Activated naive CD4-positive, alpha-beta T cell treated with anti-CD3 and anti-CD28 coated beads, Interleukin-2, amount 10 ng/mL, durations not matched to agents 7 days and 5 days (primary cell): ENCODE results near the gene DIS3L2.

Experiments used
- CTCF ChIA-PET: fragments of 350-600 bp; sonication (Branson Sonifier 250); formaldehyde crosslinking; loops from one replicate; lab custom pipeline; 2021; ENCODE audit warnings: antibody characterized with exemption; lab: Charles Lee
- DNase-seq: peaks from one replicate; pipeline ENCODE4 v3.0.0-alpha.2; 2020
- H3K27ac Mint-ChIP-seq: one replicate; pipeline ENCODE4 v1.8.0; 2021; ENCODE audit warnings: mild to moderate bottlenecking, moderate library complexity, mixed read lengths
- H3K27me3 Mint-ChIP-seq: one replicate; pipeline ENCODE4 v1.8.0; 2021; ENCODE audit warnings: mild to moderate bottlenecking, mixed read lengths
- H3K36me3 Mint-ChIP-seq: one replicate; pipeline ENCODE4 v1.8.0; 2021; ENCODE audit warnings: mixed read lengths
- H3K4me1 Mint-ChIP-seq: one replicate; pipeline ENCODE4 v1.8.0; 2021; ENCODE audit warnings: mixed read lengths
- H3K4me3 Mint-ChIP-seq: one replicate; pipeline ENCODE4 v1.8.0; 2021; ENCODE audit warnings: mild to moderate bottlenecking, moderate library complexity, mixed read lengths
- H3K9me3 Mint-ChIP-seq: one replicate; pipeline ENCODE4 v1.8.0; 2021; ENCODE audit warnings: mixed read lengths

DIS3L2 gene

GRCh38 chr2:232058063-232058877 lies 96.8 kb downstream of the DIS3L2 start:
- Mint-ChIP-seq H3K27me3 (no peaks in the 10 kb centered on the region), H3K4me1 (peaks cover 4% of the 10 kb centered on the region), H3K9me3 (no peaks in the 10 kb centered on the region), H3K4me3 (no peak overlapping the region), H3K36me3 (no peaks in the 10 kb centered on the region), H3K27ac (no peak overlapping the region)
- DNase-seq: no peak
- CTCF ChIA-PET: interaction anchor here (1.9 kb wide), 1 partner anchor 152 kb away, joined by 4 read pairs; no protein-coding TSS in a partner anchor

DNA sequence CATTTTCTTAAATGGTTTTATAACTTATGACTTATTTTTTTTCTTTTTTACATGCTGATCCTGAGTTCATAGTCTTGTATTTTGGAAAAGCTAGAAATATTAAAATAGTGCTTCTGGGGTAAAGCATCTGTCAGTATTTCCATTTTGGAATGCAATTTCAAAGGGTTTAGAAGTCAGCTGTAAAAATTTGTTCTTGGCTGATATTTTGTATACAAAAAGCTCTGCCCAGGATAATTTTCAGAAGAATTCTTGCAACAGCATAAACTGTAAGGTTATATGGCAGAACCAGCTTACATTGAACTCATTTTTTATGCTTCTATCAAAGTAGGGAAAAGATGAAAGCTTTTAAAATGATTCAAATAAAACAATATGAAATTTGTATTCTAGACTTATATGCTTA lies 97.4 kb downstream of the DIS3L2 start:
- Mint-ChIP-seq H3K27ac (no peak overlapping the region), H3K36me3 (no peaks in the 10 kb centered on the region), H3K9me3 (no peaks in the 10 kb centered on the region), H3K4me1 (peaks cover 4% of the 10 kb centered on the region), H3K27me3 (no peaks in the 10 kb centered on the region), H3K4me3 (no peak overlapping the region)
- DNase-seq: no peak
- CTCF ChIA-PET: interaction anchor here (1.9 kb wide), 1 partner anchor 152 kb away, joined by 4 read pairs; no protein-coding TSS in a partner anchor

- Mint-ChIP-seq H3K4me3 (no peak overlapping the region), H3K9me3 (no peaks in the 10 kb centered on the region), H3K27ac (no peak overlapping the region), H3K4me1 (peaks cover 4% of the 10 kb centered on the region), H3K27me3 (no peaks in the 10 kb centered on the region), H3K36me3 (no peaks in the 10 kb centered on the region)
- no peak for DNase-seq
- CTCF ChIA-PET: no interaction called here
Observed at GRCh38 chr2:232061265-232061664, 99.8 kb downstream of the DIS3L2 start.

GRCh38 chr2:232073026-232073425 lies 111.5 kb downstream of the DIS3L2 start:
- Mint-ChIP-seq H3K36me3 (no peaks in the 10 kb centered on the region), H3K9me3 (no peaks in the 10 kb centered on the region), H3K4me3 (no peak overlapping the region), H3K27ac (no peak overlapping the region), H3K27me3 (no peaks in the 10 kb centered on the region), H3K4me1 (peaks cover 14% of the 10 kb centered on the region)
- CTCF ChIA-PET: no interaction called here
- DNase-seq: no peak

- Mint-ChIP-seq H3K9me3 (no peaks in the 10 kb centered on the region), H3K36me3 (no peaks in the 10 kb centered on the region), H3K4me3 (no peak overlapping the region), H3K27me3 (no peaks in the 10 kb centered on the region), H3K27ac (no peak overlapping the region), H3K4me1 (peaks cover 14% of the 10 kb centered on the region)
- CTCF ChIA-PET: no interaction called here
- DNase-seq: no peak
Observed at GRCh38 chr2:232073699-232074098, 112.2 kb downstream of the DIS3L2 start.

DNA sequence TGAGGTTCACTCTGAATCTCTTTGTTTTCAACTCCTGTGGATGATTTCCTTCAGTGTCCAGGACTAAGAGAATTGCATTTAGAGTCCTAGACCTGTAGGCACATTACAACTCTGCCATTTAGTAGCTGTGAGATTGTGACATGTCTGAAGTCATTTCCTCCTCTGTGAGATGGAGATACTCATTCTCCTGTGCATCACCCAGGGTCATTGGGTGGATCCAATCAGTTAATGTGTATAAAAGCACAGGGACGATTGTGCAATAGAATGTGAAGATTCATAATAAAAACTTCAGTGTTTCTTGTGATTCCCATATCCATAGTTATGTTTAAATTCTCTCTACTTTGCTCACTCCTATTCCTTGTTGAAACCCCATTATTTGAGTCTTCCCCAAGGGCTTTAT lies 113.6 kb downstream of the DIS3L2 start:
- Mint-ChIP-seq H3K27ac (no peak overlapping the region), H3K27me3 (no peaks in the 10 kb centered on the region), H3K4me3 (no peak overlapping the region), H3K36me3 (peaks cover 2% of the 10 kb centered on the region), H3K9me3 (peaks cover 4% of the 10 kb centered on the region), H3K4me1 (peaks cover 14% of the 10 kb centered on the region)
- DNase-seq: no peak
- CTCF ChIA-PET: no interaction called here

GRCh38 chr2:232075859-232076258 lies 114.3 kb downstream of the DIS3L2 start:
- H3K4me1 Mint-ChIP-seq: peaks cover 14% of the 10 kb centered on the region
- no peak overlapping the region for H3K4me3 Mint-ChIP-seq
- CTCF ChIA-PET: no interaction called here
- no peak for DNase-seq
- H3K9me3 Mint-ChIP-seq: peaks cover 5% of the 10 kb centered on the region
- no peak overlapping the region for H3K27ac Mint-ChIP-seq
- H3K36me3 Mint-ChIP-seq: peaks cover 3% of the 10 kb centered on the region
- H3K27me3 Mint-ChIP-seq: no peaks in the 10 kb centered on the region

DNA sequence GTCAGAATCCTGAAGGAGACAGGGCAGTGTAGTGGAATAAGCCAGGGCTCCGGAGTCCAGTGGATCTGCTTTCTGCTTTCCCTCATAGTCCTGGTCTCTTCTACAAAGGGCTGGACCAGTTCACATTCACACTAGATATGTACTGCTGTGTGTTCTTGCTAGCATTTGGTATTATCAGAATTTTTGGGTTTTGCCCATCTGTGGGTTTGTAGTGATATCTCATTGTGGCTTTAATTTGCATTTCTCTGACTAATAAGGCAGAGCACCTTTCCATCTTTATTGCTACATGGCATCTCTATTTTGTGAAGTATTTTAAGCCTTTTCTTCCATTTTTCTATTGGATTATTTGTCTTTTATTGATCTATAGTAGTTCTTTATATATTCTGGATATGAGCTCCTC lies 114.8 kb downstream of the DIS3L2 start:
- peaks cover 3% of the 10 kb centered on the region for H3K36me3 Mint-ChIP-seq
- no peak for DNase-seq
- H3K9me3 Mint-ChIP-seq: peaks cover 5% of the 10 kb centered on the region
- no peaks in the 10 kb centered on the region for H3K27me3 Mint-ChIP-seq
- H3K27ac Mint-ChIP-seq: no peak overlapping the region
- H3K4me3 Mint-ChIP-seq: no peak overlapping the region
- CTCF ChIA-PET: no interaction called here
- peaks cover 12% of the 10 kb centered on the region for H3K4me1 Mint-ChIP-seq

DNA sequence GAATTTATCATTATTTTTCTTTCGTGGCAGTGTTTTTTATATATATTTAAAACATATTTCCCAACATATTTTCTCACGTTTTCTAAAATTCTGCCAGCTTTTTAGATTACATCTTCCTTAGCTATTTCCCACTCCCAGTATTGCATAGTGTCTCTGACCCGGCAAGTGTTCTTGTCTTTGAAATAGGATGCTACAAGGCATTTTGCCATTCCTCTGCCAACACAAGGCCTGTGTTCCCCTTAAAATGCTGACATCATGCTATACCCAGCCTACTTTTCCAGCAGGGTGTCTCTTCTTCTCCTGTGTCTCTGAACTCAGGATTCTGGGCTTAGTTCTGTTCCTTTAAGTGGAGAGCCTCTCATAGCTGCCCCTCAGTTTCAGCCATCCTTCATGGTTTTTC lies 115.2 kb downstream of the DIS3L2 start:
- H3K36me3 Mint-ChIP-seq: peaks cover 3% of the 10 kb centered on the region
- DNase-seq: no peak
- peaks cover 5% of the 10 kb centered on the region for H3K9me3 Mint-ChIP-seq
- H3K4me1 Mint-ChIP-seq: peaks cover 7% of the 10 kb centered on the region
- H3K4me3 Mint-ChIP-seq: no peak overlapping the region
- H3K27ac Mint-ChIP-seq: no peak overlapping the region
- CTCF ChIA-PET: no interaction called here
- H3K27me3 Mint-ChIP-seq: no peaks in the 10 kb centered on the region

- H3K27me3 Mint-ChIP-seq: no peaks in the 10 kb centered on the region
- H3K4me3 Mint-ChIP-seq: no peak overlapping the region
- CTCF ChIA-PET: no interaction called here
- DNase-seq: no peak
- peaks cover 2% of the 10 kb centered on the region for H3K4me1 Mint-ChIP-seq
- H3K36me3 Mint-ChIP-seq: peaks cover 10% of the 10 kb centered on the region
- H3K9me3 Mint-ChIP-seq: peaks cover 6% of the 10 kb centered on the region
- H3K27ac Mint-ChIP-seq: no peak overlapping the region
Observed at GRCh38 chr2:232085164-232085563, 123.7 kb downstream of the DIS3L2 start.

- CTCF ChIA-PET: no interaction called here
- peaks cover 10% of the 10 kb centered on the region for H3K36me3 Mint-ChIP-seq
Observed at GRCh38 chr2:232085826-232086425, 124.4 kb downstream of the DIS3L2 start.

GRCh38 chr2:232088771-232089170 lies 127.3 kb downstream of the DIS3L2 start:
- no peaks in the 10 kb centered on the region for H3K9me3 Mint-ChIP-seq
- peaks cover 12% of the 10 kb centered on the region for H3K36me3 Mint-ChIP-seq
- no peak overlapping the region for H3K4me3 Mint-ChIP-seq
- H3K27me3 Mint-ChIP-seq: no peaks in the 10 kb centered on the region
- no peak overlapping the region for H3K27ac Mint-ChIP-seq
- CTCF ChIA-PET: no interaction called here
- DNase-seq: no peak
- peaks cover 2% of the 10 kb centered on the region for H3K4me1 Mint-ChIP-seq

More at GRCh38 chr2:232085826-232086425, 124.4 kb downstream of the DIS3L2 start:
- H3K27ac Mint-ChIP-seq: no peak overlapping the region
- H3K4me3 Mint-ChIP-seq: no peak overlapping the region
- H3K27me3 Mint-ChIP-seq: no peaks in the 10 kb centered on the region
- peaks cover 6% of the 10 kb centered on the region for H3K9me3 Mint-ChIP-seq
- DNase-seq: no peak
- peaks cover 2% of the 10 kb centered on the region for H3K4me1 Mint-ChIP-seq

DNA sequence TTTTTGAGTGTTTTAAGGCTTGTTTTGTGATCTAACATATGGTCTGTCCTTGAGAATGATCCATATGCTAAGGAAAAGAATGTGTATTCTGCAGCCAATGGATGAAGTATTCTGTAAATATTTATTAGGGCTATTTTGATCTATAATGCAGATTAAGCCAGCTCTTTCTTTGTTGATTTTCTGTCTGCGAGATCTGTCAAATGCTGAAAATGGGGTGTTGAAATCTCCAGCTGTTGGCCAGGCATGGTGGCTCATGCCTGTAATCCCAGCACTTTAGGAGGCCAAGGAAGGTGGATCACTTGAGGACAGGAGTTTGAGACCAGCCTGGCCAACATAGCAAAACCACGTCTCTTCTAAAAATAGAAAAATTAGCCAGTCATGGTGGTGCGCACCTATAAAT lies 132.7 kb downstream of the DIS3L2 start:
- H3K27ac Mint-ChIP-seq: no peak overlapping the region
- peaks cover 33% of the 10 kb centered on the region for H3K36me3 Mint-ChIP-seq
- CTCF ChIA-PET: no interaction called here
- peaks cover 6% of the 10 kb centered on the region for H3K4me1 Mint-ChIP-seq
- peaks cover 17% of the 10 kb centered on the region for H3K9me3 Mint-ChIP-seq
- no peak overlapping the region for H3K4me3 Mint-ChIP-seq
- DNase-seq: no peak
- H3K27me3 Mint-ChIP-seq: no peaks in the 10 kb centered on the region

GRCh38 chr2:232094883-232095282 lies 133.4 kb downstream of the DIS3L2 start:
- Mint-ChIP-seq H3K4me3 (no peak overlapping the region), H3K9me3 (peaks cover 17% of the 10 kb centered on the region), H3K27ac (no peak overlapping the region), H3K27me3 (no peaks in the 10 kb centered on the region), H3K4me1 (peaks cover 6% of the 10 kb centered on the region), H3K36me3 (peaks cover 33% of the 10 kb centered on the region)
- CTCF ChIA-PET: no interaction called here
- no peak for DNase-seq

- Mint-ChIP-seq H3K9me3 (peaks cover 17% of the 10 kb centered on the region), H3K27me3 (no peaks in the 10 kb centered on the region), H3K4me1 (peaks cover 6% of the 10 kb centered on the region), H3K36me3 (peaks cover 33% of the 10 kb centered on the region), H3K27ac (no peak overlapping the region), H3K4me3 (no peak overlapping the region)
- CTCF ChIA-PET: interaction anchor here (1.1 kb wide), 1 partner anchor 45 kb away, joined by 3 read pairs; no protein-coding TSS in a partner anchor
- no peak for DNase-seq
Observed at GRCh38 chr2:232097260-232097659, 135.7 kb downstream of the DIS3L2 start.
